ENCODE results near the gene NISCH.
A peak's percentile ranks its signal among the peaks of the same experiment; 100 is the strongest.

NISCH gene

DNA sequence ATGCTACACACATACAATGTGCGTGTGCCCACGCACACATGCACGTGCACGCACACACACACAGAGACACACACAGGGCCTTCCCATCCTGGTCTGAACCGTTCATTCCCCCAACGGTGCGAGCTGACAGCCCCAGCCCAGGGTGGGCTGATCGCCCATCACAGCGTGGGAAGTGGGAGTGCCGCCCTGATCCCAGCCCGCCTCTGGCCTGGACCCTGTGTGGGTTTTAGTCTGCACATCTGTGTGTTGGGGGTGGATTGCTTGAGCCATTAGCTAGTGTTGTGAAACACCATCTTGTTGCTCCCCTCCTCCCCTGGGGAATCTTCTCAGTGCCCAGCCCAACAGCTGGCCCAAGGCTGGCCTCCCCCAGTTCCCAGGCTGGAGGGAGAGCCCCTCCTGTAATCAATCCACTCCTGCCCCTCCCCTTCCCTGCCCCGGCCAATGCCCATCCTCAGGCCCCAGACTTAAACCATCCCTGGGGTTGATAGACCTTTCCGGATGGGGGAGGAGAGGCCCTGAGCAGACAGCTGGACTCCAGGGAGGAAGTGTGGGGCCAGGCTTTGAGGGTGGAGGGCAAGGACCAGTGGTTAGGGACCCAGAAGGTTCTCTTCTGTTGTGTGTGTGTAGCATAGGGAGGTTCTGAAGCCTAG lies 18.8 kb upstream of the NISCH start:
- no peak for DNase-seq

DNA sequence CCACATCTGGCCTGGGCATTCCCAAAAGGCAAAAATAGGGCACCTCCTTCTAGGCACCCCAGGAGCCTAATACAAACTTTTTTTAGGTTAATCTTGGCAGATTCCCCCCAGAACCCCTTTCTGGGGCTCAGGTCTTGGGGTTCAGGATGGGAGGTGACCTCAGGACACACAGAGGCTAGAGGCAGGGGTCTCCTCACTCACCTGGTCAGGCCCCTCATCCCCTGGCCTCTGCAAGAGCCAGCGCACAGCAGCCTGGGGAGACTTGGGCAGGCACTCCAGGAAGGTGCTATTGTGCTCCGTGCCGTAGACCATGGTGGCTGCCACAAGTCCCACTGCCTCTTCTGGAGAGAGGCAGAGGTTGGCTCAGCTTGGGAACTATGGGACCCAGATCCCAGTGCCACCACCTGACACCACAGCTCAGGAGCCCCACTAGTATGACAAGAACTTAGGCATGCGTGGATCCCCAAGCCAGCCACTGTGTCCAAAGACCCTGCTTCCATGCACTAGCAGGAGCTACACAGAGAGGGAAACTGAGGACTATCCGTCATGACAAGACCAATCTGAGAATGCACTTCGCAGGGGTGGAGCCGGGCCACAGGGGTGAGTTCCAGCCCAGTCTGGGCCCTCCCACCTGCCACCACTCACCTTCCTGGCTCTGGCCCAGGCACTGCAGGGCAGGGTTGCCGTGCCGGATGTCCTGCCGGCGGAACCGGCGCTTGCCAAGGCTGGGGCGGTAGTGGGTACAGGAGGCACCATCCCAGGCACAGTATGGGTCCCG lies 17.9 kb upstream of the NISCH start:
- DNase-seq = no peak

DNA sequence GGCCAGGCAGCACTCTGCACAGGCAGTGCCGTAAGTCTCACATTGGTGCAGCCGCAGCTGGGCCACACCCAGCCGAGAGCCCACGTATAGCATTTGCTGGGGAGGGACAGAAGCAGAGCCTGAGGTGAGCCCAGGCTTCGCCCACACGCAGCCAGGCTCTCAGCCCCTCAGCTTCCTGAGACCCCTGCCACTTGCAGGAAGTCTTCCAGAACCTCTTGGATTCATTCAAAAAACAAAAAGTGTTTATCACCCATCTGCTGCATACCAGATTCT lies 17.4 kb upstream of the NISCH start:
- no peak for DNase-seq

DNA sequence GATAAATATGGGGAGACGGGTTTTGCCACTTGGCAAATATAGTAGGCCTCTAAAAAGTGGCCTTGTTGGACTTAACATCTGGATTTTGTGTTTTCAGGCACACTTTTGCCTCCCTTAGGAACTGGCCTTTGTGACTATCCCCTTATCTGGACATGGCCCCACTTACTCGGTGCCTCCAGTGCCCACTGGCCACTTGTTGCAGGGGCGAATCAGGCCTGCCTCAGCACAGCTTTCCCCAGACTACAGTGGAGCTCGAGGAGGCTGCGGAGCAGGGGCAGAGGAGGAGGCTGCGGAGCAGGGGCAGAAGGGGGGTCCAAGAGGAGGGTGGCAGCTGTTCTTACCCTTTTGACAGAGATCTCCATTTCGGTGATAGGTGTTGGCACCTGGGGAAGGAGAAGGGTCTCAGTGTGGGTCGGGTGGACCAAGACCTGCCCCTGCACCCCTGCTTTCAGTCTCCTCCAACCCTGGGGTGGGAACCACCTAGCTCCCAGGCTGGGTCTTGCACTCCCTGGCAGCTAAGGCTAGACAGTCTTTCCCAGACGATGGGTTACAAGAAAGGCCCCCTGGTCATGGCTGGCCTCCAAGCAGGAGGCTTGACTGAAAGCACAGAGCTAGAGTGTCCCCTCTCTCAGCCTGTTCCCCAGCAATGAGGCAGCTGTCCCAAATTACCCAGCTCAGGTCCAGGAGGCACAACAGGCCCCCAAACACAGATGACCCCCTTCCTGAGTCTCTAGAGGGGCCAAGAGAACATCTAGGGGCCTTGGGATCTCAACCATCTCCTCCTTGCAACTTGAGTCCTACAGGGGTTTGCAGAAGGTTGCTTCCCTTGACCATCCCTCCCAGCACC lies 16.6 kb upstream of the NISCH start:
- DNase-seq = no peak

DNA sequence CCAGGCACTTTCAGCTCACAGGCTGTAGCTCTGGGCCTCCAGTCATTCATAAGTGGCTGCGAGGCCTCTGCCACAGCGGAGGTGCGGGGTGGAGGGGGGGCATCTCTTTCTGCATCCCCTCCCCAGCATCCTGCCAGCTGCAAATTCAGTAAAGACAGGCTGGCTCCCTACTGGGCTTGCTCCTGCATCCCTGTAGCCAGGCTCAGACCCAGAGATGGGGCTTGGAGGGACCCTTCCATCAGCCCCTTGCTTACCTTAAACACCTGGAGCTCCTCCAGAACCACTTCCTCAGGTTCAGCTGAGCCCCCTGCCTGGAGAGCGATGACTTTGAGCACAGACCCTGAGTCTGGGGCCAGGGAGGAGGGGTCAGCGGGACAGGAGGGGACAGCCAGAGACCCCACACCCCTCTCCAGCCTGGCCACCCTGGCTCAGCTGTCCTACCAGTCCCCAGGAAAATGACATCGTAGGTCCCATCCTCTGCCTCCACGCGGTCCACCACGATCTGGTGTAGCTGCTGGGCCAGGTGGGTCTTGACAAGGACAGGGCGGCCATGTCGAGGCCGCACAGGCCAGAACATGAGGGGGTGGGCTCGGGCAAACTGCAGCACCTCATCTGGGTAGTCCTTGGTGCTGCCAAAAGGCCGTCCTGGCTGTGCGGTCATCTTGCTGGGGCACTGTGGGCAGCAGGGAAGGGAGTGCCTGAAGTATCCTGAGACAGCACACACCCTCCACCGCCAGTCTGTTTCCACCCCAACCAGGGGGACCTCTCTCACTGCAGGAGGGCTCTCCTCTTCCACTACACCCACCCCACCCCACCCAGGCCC lies 15.8 kb upstream of the NISCH start:
- DNase-seq = no peak

DNA sequence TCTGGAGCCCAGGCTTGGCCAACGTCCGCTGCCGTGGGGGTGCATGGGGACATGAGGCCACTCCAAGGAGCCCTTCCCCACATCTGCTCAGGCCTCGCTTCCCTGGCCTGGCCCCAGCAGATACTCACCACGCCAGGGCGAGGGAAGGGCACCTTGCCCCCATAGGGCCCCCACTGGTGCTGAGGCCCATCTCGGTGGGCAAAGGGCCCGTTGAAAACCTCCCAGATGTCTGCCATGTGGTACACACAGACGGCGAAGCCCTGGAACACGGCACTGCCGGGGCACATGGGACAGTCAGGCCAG lies 15.2 kb upstream of the NISCH start:
- no peak for DNase-seq

DNA sequence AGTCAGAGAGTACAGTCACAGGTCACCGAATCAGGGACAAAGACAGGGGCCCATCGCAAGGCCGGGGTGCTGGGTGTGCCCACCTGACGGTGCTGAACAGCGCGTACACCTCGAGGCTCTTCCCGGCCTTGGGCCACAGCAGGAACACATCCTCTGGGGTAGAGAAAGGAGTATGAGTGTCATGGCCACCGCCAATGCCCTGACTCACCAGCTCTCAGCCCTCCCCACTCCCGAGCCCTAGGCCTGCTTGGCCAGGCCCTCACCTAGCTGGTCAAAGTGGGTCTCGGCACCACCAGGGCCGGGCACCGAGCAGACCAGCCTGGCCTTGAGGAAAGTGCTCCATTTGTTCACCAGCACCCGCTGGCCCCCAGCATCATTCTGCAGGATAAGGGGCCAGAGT lies 14.7 kb upstream of the NISCH start:
- DNase-seq = no peak

DNA sequence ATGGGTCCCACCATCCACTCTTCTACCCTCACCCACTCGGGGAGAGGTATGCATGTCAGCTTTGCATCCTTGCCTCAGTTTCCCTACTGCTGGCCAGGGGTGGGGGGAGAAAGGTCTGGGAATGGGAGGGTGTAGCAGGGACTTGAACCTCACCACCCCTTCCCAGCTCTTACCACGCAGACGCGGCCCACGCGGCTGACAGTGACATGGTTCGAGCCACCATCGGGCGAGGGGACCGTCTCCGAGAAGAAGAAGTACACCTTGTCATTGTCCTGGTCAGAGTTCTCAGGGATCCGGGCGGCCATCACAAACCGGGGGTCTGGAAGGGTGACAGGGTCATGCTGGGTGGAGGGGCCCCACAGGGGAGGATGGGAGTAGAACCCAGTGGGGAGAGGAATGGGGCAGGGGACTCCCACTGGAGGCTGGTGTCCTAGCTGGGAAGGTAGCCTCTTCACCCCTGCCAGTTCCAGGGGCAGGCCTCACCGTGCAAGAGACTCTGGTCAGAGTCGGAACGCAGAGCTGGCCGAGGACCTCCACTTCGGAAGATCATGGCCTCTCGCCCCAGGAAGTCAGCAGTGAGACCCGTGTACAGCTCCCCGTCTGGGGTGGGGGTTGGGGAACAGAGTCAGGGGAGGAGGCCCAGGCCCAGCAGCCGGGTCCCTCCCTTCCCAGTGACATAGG lies 14.2 kb upstream of the NISCH start:
- DNase-seq = no peak

DNA sequence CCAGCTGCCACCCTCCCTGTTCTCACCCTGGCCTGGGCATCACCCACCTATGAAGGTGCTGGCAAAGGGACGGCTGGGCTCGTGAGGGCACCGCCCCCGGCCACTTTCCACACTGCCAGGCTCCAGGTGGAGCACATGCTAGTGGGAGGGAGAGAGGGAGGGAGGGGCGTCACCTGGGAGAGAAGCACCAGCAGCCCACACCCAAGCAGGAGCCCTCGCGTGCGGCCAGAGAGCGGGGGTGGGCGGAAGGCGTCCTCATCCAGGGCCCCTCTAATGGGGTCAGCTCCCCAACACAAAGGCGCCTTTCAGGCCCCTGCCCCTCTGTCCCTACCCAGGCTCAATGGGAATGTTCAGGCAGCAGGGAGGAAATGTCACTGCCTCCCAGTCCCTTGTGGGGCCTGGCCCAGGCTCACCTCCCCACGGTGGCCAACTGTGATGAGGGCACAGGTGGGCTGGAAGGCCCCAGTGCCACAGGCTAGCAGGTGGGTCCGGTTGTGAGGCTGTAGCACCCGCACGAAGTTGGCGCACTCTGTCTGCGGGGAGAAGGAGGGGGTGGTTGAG lies 13.6 kb upstream of the NISCH start:
- no peak for DNase-seq

DNA sequence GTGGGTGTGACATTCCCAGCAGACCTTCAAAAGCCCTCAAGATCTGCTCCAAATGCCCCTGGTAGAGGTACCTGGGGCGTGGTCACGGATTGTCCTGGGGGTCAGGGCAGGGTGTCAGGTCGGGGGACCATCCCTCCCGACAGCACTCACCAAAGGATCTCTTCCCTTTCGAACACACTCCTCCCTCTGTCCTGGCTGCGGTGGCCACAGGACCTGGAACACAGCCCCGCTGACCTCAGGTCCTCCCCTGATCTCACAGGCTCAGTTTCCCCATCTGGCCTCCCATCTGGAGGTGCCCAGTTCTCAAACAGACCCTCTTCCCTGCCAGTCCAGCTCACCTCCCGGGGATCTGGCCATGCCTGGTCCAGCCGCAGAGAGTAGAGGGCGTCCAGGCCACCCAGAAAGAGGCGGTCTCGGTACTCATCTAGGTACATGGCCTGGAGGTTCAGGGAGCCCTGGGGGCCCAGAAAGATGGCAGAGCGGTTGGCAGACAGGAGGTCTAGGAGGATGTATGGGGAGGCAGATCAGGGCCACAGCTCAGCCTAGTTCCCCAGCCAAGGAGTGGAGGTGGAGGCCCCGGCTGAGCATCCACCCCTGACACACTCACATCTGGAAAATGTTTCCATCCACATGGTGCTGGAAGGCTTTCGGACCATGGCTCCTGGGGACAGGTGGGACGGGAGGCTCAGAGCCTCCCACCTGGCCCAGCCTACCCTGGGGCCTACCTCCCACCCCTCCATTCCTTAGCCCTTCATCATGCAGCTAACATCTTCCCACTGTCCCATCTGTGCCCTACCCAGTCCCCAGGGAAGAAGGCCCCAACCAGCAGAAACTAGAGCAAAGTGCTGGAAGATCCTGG lies 12.8 kb upstream of the NISCH start:
- DNase-seq = no peak

DNA sequence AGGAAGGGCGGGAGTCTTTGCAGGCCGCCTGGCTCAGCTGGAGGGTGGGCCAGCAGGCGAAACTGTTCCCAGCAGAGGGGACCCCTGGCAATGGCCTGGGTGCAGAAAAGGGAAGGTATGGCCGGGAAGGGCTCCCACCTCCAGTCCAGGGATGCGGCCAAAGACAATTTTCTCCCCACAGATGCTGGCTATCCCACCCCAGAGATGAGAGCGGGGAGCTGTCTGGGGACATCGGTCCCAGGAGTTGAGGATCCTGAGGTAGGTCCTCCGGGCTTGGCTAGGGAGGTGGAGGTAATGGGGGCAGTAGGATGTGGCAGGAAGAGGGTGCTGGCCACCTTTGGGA lies 12.2 kb upstream of the NISCH start:
- DNase-seq = no peak

DNA sequence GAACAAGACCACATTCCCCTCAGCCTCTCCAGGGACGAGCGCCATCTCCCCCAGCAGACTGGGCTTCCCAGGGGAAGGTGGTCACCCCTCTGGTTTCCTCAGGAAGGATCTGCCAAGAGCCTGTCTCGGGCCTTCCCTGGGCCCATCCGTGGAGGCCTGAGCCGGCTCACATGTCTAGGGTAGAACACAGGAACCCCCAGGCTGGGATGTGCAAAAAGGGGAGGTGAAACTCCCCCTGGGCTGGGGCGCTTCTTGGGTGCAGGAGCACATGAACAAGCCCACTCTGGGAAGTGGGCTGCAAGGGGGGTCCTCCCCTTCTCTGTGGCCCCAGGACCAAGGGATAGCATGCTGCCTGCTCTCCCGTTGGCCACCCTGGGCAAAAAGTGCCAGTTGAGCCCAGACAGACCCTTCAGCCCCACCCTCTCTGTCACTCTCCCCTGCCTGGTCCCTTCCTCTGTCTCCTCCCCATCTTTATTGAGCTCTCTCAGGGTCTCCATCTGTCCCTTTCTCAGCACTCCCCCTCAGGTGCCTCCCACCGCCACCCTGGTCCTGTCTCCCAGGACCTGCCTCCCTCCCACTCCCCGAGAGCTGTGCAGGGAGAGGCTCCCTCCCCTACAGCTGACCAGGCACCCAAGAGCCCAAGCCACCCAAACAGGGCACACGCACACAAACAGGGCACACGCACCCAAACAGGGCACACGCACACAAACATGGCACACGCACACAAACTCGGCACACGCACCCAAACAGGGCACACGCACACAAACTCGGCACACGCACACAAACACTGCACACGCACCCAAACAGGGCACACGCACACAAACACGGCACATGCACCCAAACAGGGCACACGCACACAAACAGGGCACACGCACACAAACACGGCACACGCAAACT lies 11.4 kb upstream of the NISCH start:
- no peak for DNase-seq

DNA sequence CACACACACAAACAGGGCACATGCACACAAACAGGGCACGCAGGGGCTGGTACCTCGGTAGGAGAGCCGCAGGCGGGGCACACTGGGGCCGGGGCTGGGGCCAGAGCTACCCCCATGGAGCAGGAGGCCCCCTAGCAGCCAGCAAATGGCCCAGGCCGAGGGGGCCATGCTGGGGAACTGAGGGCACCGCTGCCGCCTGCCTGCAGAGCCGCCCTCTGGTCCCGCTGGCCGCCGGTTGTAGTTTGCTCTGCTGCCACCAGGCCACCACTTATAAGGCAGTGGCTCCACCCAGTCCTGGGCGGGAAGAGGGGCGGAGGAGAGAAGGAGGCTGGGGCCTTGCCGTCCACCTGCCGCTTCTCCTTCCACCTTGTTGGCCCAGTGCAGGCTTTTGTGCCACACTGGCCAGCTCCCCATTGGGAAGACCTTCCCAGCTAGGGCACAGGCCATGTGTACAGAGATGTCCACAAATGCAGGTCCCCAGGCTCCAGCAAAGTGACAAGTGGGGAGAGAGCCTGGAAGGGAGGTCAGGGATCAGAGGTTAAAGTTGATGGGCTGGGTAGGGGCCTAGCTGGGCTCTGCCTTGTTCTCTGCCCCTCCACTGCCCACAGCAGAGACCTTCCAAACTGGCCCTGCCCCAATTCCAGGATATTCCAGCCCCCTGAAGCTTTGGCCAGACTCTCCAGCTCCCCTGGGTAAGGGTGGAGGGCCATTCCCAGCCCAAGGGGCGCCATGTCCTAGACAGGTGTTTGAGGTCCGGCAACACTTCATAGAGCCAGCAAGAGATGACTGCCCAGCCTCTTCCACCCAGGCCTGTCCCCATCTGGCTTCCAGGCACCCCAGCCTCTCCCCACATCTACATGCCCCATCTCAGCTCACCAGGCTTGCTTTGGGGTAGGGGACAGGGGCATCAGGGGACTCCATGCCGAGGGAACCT lies 10.3 kb upstream of the NISCH start, which contains the start of gene SEMA3G:
Gene SEMA3G (minus strand): TSS at position 244 of the 934 bp plus-strand sequence. CDS start 76 bp downstream, at position 168.
- peak; percentile 25 for DNase-seq

DNA sequence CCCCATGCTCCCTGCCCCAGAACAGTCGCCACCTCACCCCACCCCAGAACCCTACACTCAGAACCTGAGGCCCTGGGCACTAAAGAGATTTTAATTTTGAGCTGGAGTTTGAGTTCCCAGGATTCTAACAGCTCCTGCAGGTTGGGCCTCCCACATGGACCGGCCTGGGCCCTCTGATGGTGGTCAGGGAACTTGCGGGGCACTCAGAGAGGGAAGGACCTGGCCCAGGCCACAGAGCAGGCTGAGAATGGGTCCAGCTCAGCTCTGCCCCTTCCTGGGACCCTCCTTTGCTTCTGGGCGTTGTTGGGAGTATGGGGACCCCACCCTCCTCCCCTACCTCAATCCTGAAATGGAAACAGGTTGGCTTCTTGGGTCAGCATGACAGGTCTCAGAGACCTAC lies 9.4 kb upstream of the NISCH start:
- no peak for DNase-seq

DNA sequence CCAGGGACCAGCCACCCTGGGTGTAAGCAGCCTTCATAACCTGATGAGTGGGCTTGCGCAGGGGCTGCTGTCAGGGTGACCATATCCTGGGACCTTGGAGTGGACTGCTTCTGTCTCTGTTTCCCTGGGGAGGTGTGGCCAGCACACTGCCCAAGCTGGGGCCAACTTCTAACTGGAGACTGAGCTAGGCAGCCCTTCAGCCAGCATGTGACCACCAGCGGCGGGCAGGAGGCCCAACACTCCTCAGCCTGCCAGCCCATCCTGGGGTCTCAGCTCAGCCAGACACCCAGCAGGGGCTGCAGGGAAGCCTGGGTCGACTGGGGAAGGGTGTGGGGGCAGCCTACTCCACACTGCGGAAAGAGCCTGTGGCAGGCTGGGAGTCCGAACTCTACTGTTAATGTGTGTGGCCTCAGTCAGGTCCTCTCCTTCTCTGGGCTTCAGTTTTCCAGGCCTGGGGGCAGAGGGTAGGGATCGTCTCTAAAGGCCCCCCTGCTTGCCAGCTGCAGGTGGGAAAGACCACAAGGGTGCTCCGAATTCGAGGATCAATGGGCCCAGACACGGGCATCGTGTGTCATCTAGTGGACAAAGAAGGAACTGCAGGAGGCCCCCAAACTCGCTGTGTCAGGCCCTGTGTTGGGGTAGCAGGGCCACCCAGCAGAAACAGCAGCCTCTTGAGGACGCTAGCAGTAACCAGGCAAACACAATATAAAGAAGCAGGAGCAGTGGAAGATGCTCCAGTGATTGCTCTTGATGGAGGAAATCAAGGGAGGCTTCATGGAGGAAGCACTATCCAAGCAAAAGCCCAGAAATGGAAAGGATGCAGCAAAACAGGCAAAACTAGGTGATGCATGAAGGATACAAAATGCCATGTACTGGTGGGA lies 8.5 kb upstream of the NISCH start:
- DNase-seq = peak; percentile 48

DNA sequence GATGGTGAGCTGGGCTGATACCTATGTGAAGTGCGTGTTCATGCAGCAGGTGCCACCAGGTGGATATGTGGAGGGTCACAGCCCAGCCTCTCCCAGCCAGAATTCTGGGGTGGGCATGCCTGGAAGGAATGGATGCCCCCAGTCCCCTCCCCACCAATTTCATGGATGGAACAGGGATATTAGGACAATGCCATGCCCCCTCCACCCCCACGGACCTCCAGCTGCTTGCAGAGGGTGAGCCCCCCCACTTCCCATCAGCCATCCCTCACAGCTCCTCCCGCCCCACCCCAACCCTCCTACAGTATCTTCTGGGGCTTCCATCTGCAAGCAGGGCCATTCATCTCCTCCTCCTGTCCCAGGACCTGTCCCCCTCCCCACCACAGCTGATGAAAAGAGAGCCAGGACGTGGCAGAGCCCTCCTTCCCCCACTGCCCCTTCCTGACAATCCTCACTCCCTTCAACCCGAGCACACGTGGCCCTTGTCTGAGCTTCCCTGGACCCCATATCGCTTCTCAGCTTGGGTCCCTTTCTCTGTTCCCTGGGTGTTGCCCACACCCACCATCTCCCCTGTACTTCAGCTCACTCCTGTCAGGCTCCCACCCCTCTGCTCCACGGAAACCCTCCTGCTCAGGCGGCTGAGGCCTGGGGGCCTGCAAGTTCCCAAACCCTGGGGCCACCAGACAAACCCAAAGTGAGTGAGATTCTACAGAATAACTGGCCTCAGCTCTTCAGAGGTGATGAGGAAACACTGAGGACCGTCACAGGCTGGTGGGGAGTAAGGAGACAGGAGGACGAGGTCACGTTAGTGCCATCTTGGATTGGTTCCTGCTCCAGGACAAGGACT lies 7.7 kb upstream of the NISCH start:
- DNase-seq = no peak
